ENCODE measurements around the gene GALNT13.

GRCh38 chr2:154455866-154456265, 584.1 kb downstream of the GALNT13 start:
- no peak for TF ChIP-seq FOXP2 (optimal IDR thresholded peaks at IDR 0.05; ENCODE audit: borderline replicate concordance, extremely low read depth, extremely low read length, insufficient read depth)
- no peak for TF ChIP-seq REST (IDR thresholded peaks at IDR 0.05; ENCODE audit: insufficient read depth in 1 of 2, low read depth in 2 of 2, low read length in 2 of 2)

All from PFSK-1 (cell line).